ENCODE measurements around the gene SLC25A21.

SLC25A21 gene

DNA sequence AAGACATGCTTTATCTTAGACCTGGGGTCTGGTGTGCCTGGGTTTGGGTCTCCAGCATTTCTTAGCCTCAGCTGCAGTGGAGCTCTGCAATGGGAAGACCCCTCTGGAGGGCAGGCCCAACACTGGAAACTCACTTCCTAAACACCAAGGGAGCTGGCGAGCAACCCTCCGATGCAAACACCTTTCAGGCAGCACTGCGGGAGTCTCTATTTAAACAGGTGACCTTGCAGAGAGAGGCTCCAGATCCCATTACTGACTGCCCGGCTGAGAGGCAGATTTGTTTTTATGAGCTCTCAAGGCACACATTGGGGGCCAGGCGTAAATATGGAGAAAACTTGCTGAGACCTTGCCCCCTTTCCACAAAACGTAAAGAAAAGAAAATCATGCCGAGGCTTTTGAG lies 315.3 kb downstream of the SLC25A21 start:
- no peak for DNase-seq

DNA sequence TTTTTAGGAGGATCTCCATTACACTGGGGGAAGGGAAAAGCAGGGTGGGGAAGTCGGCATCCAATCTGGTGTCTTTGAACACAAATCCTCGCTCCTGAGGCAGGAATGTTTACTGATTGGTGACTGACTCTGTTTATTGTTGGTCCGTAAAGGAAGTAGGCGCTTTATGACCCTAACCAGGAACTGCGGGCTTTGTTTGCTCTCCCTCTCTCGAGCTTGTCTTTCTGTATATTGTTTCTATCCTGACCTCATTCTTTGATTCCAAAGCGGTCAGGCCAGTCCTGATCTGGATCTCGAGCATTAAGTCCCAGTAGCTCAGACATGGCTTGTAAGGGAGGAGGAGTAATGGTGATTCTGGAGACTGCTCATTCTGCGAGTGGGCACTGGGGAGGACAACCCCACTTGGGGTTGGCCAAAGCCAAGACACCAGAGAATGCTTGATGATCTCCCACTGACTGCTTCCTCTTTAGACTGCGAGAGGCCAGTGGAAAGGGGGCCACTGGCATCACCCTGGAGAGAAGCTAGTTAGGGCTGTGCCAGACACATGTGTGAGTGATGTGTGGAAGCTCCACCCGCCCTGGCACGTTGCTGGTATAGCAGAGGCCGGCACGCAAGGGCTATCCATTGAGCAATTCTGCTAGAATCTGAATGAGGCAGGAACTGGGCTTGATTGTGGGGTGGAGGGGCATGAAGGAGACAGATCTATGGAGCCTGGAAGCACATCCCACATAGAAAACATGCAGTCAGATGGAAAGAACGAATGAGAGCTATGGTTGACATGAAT lies 316.1 kb downstream of the SLC25A21 start:
- no peak for DNase-seq

DNA sequence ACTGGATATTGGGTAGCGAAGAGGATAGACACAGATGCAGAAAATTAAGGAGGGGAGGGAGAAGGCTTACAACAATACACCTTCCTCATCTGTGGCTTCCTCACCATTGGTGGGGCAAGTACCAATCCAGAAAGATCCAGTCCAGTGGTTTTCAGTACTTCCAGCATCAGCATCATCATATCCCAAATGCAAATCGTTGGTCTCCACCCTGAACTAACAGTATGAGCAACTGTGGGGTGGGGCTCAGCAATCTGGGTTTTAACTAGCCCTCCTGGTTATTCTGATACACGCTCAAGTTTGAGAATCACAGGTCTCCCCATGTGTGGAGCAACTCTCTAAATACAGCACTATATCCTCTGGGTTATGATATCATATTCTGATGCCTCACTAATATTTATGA lies 317.0 kb downstream of the SLC25A21 start:
- DNase-seq, result no peak

DNA sequence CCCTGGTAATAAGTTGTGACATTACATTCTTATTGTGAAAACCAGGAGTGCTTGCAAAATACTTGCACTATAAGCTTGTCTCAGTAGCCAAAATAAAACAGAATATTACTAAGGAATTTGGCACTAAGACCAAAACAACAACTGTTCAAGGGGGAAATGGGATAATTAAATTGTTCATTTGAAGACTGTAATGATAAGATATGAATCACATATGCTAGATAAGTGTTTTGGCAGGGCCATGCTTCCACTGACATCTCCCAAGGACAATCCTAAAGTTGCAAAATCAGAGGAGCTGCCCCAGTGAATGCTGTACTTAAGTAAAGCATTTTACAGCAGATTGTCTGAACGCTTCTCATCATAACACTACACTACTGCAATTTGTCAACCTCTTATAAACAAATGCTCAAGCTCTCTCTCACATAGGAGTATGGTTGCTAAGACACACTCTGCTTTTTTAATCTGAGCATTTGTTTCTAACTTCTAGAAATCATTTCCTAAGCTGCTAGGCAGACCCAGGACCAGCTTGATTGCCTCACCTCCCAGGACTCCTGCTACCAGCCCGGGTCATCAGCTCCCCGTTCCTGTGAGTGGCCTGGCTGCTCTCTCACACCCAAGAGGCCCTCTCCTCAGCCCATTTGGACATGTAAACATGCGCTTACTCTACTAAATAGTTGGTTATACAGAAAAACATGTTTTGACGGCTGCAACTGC lies 319.3 kb downstream of the SLC25A21 start:
- no peak for DNase-seq

DNA sequence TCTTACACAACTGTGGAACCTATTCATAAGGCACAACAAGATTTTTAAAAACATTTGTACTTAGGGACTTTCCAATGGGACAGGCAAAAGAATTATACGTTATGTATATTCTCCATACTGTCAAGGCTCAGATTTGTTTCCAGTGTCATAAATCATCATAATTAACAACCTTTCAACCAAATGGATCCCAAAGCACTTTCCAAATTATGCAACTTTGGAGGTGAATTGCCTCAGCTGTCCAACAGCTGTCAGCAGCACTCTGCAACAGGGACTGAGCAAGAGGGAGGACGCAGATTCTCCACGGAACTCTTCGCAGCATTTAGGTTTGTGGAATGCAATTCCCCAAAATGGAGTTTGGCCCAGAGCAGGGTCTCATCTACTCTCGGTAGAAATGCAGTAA lies 324.2 kb downstream of the SLC25A21 start:
- DNase-seq, result no peak

DNA sequence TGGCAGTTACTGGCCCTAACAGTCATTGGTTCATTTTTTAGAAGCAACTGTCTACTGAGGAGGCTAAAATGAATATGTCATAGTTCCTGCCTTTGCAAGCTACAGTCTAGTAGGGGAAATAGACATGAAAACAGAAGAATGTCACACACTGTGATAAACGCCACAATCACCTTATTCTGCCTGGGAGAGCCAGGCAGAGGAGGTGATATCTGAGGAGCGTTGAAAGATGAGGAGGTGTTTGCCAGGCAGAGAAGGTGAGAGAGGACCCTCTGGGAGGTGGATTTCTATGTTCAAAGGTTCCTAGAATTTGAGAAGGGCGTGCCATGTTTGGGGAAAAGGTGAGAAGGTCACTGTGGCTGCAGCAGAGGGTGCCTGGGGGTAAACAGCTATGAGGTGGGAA lies 325.0 kb downstream of the SLC25A21 start:
- DNase-seq, result no peak

DNA sequence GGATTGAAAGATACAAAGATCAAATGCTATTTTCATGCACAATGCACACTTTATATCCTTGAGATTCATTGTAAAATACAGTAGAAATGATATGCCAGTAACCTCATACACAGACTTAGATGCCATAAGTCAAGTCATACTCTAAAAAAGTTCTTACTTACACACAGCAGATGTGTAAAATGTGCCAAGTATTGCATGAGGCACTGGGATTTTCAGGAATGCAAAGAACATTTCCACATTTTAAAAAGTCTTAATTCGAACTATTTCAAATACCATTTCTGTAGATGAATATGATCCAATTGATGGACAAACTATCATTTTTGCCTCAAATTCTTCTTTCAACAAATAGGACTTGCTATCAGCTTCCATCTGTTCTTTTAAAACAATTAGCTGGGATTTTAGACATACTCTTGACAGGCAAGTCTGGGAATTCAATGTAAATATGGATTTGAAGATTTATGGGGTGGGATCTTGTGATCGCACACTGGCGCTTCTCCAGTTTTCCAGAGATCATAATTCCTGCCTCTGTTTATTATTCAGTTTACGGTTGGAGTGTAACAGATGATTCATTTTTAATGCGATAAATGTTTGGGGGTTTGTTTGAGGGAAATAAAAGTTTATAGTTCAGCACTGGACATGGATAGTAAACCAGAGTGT lies 326.9 kb downstream of the SLC25A21 start:
- no peak for DNase-seq

DNA sequence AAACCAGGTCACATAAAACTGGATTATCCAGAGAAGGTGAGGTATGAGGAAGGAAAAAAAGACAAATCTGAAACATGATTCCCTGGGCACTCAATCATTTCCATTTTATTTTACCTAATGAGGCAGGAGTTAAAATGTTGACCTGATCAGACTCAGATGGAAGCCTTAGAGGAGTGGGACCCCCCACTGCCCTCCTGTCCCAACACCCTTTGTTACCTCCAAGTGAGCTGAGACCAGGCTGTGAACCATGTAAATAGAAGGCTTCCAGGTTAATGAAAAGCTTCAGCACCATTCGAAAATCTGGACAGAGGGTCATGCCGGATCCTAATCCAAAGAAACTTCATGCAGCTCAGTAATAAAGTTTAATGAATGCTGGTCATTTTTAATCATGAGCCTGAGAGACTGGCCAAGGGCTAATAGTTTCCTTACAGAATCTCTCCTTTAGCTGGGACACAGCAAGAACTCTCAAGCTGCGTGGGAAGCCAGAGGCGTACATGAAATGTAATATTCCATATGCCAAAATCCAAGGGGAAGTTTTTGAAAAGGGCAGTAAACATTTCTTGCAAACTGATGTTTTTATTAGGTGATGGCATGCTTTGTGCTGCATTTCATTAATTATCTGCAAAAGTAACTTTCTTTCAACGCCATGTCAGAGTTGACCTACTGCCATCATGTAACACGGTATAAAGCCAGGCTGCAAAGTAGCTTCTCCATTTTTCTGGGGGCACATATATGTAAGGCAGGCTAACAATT lies 327.8 kb downstream of the SLC25A21 start:
- no peak for DNase-seq

DNA sequence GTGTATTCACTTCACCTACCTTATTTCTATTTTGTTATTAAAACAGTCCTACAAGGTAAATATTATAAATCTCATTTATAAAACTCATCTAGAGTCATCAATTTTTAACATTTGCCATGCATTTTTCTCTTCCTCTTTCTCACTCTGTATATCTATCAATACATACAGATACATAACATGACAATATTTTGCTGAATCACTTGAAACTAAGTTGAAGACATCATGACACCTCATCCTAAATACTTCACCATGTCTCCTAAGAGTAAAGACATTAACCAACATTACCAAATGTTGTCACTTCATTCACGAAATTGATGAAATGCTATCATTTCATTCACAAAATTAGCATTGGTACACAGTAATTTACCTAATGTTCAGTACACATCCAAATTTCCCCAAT lies 329.0 kb downstream of the SLC25A21 start:
- DNase-seq, result no peak

DNA sequence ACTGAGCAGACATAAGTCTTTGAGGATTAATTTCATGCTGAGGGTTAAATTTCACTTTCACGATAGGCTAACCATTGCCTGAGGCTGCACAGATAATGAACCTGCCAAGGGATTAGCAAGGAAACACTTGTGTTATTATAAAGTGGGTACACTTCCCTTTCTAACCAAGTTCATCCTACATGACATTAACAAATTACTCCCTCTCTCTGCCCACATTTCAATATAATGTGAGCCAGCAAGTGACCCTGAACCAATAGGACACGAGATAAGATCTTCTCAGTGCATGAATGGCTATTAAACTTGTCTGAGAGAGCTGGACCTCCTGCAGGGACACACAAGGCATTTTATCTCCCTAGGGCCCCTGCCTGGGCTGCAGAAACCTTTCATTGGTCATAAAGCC lies 337.3 kb downstream of the SLC25A21 start:
- DNase-seq, result no peak

DNA sequence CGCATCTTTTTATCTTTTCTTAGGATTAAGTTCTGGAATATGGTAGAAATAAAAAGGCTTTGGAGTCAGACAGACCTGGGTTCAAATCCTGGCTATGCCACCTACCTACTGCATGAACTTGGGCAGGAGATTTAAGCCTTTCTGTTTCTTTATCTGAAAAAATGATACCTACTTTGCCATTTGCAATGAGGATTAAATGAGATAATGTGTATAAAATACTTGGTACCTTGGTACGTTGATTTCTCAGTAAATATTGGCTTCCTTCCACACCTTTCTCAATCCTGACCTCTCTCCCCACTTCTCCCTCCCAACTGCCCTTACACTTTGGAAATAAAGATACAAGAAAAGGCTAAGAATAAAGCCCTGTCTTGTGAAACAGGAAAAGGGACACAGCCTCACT lies 338.1 kb downstream of the SLC25A21 start:
- DNase-seq, result no peak

DNA sequence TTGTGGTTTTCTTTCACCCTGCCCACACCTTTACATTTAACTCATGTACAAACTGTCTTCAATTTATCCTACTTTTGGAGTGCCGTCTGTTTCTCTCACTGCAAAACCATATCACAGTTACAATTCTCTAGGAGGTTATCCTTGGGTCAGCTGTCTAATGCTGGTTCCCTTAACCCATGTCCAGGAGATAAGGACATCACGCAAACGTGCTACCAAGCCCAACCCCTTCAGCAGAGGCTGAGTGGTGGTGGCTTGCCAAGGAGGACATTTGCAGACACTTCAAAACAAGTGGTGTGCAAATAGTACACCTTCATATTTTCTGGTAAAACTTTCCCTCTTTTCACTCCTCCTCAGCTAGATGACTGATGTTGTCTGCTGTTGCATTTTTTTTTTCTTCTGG lies 342.9 kb downstream of the SLC25A21 start:
- DNase-seq, result no peak

DNA sequence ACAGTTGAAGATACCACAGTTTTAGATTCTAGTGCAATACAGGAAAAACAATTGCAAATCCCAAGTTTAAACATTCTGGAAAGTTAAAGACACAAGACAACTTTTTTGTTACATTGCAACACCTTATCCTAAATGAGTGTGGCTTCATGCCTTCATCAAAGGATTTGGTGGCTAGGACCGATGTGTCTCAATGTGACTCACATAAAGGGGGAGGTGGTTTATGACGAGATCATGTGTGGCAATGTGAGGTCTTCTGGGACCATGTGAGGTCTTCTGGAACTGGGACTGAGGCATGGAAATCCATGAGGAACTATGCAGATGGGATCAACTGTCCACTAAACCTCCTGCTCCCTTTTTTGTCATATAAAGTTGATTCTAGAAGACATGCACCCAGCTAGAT lies 344.5 kb downstream of the SLC25A21 start:
- DNase-seq, result no peak

DNA sequence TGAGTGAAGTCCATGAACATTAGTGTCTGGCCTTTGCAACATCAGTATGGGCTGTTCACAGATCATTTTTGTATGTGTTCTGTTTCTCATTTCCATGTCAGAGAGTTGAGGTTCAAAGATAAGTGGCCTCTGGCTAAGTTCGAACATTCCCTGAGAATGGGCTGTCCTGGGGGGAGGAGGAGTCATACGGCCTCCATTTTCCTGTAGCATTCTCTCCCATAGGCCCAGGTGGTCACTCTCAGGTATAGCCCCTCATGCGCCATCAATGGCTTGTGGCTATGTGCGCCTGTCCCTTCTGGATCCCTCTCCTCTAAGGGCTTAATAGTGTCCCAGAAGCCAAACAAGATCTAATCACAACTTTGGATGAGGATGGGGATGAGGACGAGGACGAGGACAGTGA lies 345.8 kb downstream of the SLC25A21 start:
- DNase-seq, result no peak

DNA sequence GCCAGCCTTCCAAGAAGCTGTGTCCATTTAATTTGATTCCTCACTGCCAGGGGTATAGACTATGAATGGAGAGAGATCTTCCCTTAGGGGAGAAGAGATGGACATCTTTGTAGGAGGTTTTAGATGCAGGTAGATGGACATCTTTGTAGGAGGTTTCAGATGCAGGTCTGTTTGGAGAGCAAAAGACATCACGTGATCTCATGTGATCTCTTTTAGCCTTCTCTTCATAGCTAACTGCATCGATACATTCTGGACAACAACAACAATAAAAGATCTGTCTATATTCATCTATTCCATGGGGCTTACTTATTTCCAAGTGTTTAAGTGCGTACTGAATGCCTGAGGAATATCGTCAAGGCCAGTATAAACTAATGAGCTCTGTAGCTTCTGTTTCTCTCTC lies 347.6 kb downstream of the SLC25A21 start:
- no peak for DNase-seq

DNA sequence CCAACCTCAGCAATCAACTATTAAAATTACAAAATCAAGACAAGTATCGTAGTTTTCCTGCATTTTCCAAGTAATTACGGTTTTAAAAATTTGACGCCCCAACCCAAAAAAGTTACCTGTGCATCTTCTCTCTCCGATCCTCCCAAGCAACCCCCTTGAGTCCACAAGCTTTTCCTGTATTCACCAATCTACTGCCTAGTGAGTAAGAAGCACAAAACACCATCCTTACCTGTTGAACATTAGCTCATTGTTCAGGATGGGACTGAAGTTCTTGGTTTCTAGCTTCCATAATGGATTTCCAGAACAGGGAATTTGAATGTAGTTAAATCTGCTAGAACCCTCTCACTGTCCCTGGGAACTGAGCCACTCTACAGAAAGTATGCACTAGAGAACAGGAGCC lies 348.8 kb downstream of the SLC25A21 start:
- DNase-seq, result no peak

DNA sequence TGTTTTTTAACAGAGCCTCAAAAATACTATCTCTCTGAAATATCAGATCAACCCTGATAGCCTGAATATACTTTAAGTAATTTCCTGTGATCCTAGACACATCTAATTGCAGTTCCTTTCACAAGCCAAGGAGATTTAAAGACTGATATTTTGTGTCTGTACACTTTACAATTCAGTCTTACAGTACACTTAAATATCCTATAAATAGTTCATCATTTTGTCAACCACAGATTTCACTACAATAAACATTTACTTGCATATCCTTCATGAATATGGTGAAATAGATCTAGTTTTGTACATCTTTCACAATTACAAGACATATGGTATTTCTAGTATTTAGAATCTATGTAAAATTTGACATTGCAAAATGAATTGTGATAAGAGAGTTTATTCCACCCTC lies 349.7 kb downstream of the SLC25A21 start:
- DNase-seq, result no peak

DNA sequence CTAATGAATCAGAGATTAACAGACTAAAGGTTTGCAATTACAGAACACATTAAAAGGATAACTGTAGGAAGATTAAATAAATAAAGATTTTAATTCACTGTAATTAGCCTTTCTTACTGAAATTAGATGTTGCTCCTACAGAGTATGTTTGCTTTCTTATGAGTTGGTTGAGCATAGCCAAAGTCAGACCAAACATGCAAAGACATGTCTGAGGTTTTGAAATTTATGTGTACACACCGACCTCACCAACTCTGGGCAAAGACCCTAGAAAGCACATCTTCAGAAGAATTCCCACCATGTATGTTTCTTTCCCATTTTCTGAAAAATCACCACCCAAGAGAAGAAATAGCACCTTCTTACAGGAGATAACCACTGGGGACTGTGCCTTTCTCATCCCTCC lies 351.5 kb downstream of the SLC25A21 start:
- DNase-seq, result no peak

DNA sequence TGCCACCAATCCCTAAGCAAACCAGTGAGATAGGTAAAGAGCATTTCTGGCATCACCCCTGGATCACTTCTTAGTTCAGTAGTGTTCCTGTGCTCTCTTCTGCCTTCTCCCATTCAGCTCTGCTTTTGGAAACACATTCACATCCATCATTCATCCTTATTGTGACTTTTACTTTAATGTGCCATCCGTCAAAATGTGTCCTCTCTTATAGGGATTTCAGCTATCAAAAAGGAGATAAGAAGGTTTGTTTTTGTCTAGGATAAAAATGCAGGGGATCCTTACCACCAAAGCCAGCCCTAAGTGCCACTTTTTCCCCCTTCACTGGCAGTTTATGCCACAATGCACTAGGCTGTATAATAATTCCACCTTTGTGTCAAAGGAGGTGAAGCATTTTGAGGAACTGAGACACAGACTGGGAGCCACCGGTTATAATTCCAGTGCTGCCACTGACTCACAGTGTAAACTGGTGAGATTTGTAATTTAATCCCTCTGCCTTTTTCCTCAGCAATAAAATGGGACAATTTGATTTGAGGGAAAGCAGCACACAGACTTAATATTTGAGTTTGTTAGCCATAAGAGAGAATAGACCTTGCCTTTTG lies 352.2 kb downstream of the SLC25A21 start:
- DNase-seq, result no peak

DNA sequence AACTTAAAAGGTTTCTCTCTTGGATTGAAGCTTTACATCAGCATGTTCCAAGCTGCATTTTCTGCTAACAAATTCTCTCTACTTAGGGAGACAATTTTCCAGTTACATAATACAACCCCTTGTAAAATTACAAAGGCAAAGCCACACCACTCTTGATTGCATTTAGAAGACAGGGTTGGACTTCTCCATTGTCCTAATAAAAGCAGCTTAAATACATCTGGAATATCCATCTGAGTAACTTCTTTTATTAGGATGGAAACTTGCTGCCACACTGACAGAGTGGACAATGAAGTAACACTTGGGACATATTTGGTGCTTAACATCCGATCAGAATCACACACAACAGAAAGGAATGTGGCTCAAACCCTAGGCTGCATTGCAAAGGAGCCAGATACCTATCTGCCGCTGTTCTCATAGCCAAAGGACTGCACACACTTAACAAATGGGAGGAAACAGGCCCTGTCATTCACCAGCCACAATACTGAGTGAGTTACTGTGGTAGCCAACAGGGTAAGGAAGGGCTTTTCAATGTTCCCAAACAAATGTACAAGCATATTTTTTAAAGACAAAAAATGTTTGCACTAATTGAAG lies 353.5 kb downstream of the SLC25A21 start:
- DNase-seq, result no peak

DNA sequence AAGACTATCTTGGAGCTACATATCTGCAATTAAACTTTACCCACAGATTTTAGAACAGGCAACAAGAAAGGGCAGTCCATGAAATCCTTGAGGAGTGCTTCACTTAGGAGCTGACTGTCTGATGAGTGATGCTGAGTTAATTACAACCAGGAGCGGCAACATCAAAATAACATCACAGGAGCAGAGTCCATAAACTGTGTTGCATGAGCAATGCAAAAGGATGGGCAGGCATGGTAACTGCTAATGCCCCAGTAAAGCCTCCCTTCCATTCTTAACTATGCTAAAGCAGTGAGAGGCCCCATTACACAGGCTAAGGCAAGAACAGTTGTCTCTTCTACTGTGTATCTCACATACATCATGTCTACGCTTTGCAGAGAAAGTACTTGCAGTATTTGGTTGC lies 354.2 kb downstream of the SLC25A21 start:
- no peak for DNase-seq
